Hindlimb muscle (tissue), 1 donor: ENCODE measurements around the gene KIAA1755. TPM values are rescaled to one million over a fixed set of nuclear protein-coding genes. Genes with fewer than 3 reads are reported as not detected.
A peak's percentile ranks its signal among the peaks of the same experiment; 100 is the strongest.

Source experiments
- DNase-seq: peaks from one replicate; pipeline ENCODE4 v3.0.0-alpha.2; 2013
- polyA plus RNA-seq: library from polyadenylated mRNA; unstranded; fragments of 120-200 nt; gene quantifications from one replicate; pipeline ENCODE4 v1.2.1, GENCODE V29; 2013; ENCODE audit not compliant: insufficient read length

Gene KIAA1755
- polyA plus RNA-seq, 1 donor = 7.0 TPM

DNA sequence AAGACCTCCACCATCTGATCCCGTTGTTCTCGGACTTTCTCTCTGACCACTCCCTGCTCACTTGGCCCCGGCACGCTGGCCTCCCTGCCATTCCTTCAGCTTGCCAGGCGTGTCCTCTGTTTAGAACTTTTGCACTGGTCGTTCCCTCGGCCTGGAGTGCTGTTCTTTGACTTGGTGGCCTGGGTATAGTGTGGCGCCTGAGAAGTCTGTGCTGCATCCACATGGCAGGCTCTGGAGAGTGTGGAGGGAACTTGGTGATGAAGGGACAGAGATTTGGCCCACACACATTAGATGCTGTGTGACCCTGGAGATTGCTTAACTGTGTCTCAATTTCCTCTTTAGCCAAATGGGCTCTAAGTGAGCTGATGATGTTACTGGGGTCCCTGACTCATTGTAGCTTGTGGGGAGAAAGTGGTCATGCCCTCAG is 82.5 kb downstream of the KIAA1755 start:
- no peak for DNase-seq

DNA sequence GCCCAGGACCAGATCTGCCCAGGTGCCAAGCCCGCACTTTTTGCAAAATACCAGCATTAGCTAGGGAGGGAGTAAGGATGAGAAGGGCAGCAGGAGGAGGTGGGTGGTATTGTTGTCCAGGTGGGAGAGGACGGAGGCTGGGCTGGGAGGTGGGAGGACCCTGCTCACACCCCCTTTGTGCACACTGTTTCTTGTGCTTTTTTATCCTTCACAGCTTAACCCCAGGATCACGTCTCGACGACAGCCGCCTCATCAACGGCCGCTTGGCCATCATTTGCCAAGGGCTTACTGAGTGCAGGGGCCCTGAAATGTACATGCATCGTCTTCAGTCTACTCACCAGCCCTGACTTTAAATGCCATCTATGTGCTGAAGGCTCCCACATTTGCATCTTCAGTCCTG is 83.3 kb downstream of the KIAA1755 start:
- DNase-seq = no peak

- DNase-seq = no peak
These were observed 85.0 kb downstream of the KIAA1755 start for GRCh38 chr20:38175304-38176180.

DNA sequence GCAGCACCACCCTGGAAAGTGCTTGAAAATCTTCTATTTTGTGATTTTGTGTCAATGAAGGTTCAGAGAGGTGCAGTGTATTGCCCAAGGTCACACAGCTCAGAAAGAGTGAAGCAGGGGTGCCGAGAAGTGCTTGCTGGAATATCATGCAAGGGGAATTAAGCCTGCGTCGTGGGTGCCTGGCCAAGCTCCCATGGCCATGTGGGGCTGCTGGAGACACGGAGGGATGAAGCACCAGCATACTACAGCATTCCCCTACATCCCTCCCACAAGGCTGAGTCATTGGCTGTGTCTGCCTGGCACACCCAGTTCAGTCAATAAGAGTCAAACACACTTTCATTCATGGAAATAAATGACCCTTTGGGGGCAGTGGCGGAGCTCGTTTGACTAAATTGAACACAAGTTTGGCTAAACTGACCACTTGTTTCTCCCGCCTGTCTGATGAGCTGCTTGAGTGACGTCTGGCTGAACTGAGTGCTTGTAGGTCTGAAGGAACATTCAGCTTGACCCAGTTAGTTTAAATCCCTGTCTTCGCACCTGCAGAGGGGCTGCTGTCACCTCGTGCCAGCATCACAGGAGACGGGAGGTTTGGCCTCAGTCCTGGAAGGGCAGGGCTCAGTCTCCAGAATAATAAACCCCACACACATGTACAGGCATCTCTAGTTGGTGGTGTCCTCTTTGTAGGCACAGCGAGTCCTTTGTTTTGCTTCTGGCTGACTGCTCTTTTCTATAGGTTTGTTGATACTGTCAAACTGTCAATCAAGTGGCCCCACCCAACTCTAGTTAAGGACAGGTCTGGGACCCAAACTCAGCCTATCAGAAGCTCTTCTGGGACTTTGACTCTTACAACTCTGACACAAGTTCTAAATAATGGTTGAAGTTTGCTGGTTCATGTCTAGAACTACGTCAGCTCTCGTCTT is 87.0 kb downstream of the KIAA1755 start:
- peak; percentile 29 for DNase-seq

- peak; percentile 36 for DNase-seq
These were observed 88.1 kb downstream of the KIAA1755 start for GRCh38 chr20:38172408-38172807.

DNA sequence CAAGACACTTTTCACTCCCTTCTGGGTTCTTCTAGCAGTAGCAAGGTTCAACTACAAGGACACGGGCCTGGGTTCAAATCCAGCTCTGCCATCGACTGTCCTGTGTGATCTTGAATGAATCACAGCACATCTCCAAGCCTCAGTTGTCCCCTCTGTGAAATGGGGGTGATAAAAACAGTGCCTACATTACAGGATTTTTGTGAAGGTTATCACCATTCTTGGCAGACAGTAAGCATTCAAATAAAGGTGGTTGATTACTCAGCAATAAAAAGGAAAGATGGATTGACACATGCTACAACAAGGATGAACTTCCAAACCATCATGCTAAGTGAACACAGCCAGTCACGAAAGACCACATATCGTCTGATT is 88.9 kb downstream of the KIAA1755 start:
- no peak for DNase-seq

DNA sequence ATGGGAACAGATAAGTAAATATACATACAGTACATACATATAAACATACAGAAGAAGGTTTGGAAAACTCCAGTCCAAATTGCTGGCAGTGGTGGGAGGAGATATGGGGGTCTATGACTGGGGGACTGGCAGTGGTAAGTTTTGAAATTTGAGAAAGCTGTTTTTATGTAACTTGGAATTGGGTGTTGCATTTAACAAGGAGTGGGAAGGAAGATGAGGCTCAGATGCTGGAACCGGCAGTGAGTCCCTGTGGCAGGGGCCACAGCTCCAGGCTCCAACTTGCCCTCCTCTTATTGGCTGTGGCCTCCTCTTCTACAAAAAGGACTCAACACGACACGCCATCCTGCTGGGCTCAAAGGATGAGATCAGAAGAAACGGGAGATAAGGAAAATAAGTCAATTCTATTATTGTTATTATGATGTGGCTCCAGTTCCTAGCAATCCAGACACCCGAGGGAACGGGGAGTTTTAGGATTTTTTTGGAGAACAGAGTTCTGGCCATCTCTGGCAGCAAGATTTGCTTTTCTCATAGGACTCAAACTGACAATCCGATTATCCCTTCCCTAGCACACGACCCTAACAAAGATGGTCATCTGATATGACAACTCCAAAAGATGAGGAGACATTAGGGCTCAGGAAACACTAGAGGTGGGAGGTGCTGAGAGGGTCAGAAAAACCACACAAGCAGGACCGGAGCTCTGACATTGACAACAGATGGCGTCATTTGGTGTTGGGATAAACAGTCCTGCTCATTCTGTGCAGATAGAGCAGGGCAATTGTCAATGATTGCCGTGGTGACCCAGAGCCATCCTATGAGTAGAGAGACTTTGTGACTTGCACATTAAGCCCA is 89.5 kb downstream of the KIAA1755 start:
- DNase-seq = no peak

GRCh38 chr20:38170219-38170825 is 90.2 kb downstream of the KIAA1755 start:
- no peak for DNase-seq

GRCh38 chr20:38169636-38170193 is 90.8 kb downstream of the KIAA1755 start:
- DNase-seq = no peak

DNA sequence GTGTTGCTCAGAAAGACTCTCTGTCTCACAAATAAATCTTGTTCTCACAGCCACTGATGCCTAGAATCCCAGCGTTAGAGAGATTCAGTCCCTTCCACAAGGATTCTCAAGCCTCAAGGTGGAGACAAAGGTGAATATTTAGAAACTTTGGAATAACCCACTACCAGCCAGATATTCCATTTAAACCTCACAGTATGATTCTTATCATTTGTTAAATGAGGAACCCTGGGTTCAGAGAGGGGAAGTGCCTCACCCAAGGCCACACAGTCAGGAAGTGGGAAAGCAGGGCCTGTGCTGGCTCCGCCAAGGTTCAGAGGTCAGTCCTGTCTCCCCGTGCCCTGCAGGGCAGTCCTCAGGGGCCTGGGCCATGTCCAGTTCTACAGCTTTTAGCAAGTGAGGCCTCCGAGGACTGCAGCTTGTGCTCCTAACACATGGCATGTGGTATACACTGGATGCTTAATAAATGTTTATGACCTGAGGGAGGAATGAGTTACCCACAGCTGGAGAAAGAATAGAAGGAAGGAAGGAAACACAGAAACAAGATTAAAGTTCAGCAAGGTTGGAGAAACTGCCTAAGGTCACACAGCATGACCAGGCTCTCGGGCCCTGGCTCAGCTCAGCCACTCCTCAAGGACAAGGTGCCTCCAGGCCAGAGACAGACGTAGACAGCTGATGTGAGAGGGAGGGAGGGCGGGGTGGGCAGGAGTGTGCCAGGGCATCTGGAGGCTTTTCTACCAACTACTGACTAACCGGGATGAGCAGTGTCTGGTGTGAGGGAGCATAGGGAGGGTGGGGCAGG is 91.5 kb downstream of the KIAA1755 start:
- DNase-seq = no peak

DNA sequence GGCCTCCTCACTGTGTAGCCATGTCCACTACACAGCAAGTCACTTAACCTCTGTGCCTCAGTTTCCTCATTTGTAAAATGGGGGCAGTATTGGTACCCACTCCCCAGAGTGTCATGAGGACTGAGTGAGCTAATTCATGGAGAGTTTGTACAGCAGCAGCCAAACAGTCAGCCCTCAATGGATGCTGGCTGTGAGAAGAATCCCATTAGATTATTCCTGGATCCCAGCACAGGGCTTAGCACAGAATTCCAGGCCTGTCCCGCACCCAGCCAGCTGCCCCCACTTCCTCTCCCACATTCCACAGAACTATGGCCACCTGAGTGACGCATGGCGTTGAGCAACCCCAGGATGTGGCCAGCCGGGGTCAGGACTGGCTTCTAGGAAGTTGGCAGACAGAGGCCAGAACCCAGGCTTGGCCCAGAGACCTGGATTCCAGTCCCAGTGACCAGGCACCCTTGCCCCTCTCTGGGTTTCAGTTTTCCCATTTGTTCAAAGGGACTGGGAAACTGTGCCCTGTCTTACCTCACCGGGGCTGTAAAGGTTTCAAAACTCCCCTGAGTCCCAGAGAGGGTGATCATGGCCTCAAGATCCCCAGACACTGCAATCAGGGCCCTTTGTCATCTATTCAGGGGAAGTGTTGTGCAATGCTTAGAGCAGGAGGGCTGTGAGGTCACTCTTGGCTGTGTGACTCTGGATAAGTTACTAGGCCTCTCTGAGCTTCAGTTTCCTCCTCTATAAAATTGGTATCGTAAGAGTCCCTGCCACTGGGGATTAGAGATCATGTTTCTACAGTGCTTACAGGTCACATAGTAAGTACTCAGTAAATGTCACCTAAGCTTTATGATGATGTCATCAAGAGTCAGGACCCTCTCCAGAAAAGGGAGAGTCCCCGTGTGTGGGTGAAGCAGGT is 92.4 kb downstream of the KIAA1755 start:
- no peak for DNase-seq

- DNase-seq = no peak
These were observed 93.1 kb downstream of the KIAA1755 start for GRCh38 chr20:38167328-38167850.

DNA sequence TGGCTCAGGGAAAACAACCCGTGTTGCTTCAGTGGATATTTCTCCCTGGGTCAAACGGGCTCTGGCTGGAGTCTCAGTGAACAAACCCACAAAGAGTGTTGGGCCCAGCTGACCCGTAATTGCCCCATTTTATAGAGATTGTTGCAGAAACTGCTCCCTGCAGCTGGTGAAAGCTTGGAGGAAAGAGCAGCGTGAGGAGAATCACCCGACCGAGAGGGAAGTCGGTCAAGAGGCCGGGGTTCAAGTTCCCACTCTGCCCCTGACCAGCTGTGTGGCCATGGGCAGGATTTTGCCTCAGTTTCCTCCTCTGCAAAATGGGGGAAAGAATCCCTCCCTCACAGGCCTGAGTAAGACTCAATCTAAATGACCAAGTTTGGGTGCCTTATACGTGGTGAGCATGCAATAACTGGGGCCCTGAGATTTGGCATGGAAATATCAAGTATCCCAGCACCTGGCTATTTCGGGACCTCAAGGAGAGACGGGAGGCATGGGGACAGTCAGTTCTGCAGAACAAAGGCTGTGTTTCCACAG is 93.8 kb downstream of the KIAA1755 start:
- no peak for DNase-seq

- DNase-seq = no peak
These were observed 94.4 kb downstream of the KIAA1755 start for GRCh38 chr20:38165966-38166702.

DNA sequence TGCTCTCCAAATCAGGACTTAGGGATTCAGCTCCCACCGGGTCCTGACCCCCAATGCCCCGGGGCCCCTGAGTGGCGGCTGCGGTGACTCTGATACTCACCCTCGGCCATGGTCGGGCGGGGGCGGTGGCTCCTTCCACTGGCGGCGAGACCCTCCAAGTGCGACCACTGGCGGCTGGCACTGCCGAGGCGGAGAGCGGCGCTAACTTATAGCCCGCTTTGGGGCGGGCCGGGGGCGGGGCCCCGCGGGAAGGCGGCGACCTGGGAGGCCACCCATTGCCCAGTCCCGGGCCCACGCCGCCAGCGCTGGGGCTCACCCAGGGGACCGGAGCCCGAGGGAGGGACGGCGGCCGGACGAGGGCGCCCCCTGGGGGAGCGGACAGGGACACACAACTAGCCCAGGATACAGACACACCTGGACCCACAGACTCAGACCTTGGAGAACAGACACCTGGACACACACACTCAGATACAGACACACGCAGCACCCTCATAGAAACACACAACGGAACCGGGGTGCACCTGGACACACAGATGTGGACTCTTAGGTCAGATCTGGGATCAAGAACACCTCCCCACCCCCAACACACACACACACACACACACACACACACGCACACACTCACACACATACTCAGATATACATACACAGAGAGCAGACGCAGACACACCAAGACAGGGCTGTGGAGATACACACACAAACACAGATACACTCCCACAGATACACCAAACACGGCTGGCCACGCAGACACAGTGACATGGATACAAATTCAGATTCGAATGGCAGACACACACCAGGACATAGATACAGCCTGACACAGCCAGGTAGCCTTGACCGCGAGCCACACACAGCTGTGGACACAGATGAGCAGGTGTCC is 95.2 kb downstream of the KIAA1755 start, which contains the start of gene TGM2:
Gene TGM2, minus strand, starts transcription at position 182 of the 877 bp plus-strand sequence. Its CDS starts 72 bp downstream, at position 110.
- peak; percentile 54 for DNase-seq

DNA sequence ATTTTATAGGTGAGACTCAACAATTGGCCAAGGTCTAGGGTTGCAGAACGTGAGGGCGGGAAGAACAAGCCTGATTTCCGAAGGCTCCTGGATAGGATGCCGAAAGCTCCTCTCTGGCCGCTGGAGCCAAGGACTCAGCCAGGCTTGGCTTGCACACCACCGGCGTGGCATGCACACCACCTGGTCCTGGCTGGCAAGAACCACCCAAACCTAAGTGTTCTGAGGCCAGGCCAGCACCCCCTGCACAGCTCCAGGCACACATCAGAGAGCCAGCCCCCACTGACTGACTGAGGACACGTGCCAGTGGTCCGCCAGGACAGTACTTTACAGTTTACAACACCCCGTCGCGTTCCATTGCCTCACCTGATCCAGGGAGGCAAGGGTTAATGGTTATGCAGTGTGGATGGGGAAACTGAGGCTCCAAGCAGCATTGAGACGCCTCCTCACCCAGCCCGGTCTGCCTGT is 95.9 kb downstream of the KIAA1755 start:
- no peak for DNase-seq

- no peak for DNase-seq
These were observed 96.5 kb downstream of the KIAA1755 start for GRCh38 chr20:38164069-38164468.
